GM12865 (cell line): ENCODE results near the gene TMEM178A.
"Not testable (repeated sequence)": the region's sequence is repeated elsewhere in the genome, so short reads cannot be mapped to it uniquely, and the experiment has no call there.

Source experiments
- DNase-seq: peaks from one replicate; pipeline ENCODE4 v3.0.0; 2010; ENCODE audit warnings: low read depth
- H3K4me3 ChIP-seq: 2 replicates; pipeline ENCODE4 v1.5.1; 2011; ENCODE audit warnings: mild to moderate bottlenecking, low read depth, low read length, control low read depth
- TF ChIP-seq, protein P1 (sequence below): IDR thresholded peaks from 2 replicates; pipeline ENCODE4 v1.5.1; 2011; ENCODE audit warnings: low read length, control low read depth, low read depth, inconsistent platforms; ENCODE audit not compliant: insufficient read depth; ENCODE audit errors: missing control alignments

TMEM178A gene

DNA sequence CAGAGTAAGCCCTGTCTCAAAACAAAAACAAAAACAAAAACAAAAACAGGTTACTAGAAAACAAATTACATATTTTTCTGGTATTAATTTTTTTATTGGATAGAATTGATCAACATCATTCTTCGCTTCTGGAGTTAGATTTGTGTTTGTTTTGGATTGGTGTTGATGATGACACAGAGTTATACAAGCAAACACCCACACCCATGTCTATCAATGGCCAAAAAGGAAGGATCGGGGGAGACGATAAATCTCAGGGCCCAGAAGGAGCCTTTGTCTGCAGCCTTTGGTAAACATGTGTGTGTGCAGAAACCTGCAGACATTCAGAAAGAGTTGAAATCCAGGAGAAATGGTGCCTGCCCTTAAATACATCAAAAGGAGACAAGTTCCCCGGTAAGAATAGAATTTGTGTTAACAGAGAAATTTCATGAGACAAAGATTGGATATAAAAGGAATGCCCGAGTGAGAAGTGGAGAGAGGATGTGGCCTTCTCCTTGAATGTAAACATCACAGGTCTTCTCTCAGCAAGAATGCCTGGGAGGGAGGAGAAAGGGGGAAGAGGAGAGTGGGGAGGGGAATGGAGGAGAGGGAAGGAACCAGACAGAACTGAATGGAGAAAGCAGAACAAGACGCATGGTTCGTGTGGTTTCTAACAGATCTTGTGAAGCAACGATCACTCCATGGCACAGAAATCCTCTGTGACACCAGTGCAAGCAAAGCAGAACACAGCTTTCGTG is 40.4 kb upstream of the TMEM178A start:
- TF ChIP-seq, protein P1, sequence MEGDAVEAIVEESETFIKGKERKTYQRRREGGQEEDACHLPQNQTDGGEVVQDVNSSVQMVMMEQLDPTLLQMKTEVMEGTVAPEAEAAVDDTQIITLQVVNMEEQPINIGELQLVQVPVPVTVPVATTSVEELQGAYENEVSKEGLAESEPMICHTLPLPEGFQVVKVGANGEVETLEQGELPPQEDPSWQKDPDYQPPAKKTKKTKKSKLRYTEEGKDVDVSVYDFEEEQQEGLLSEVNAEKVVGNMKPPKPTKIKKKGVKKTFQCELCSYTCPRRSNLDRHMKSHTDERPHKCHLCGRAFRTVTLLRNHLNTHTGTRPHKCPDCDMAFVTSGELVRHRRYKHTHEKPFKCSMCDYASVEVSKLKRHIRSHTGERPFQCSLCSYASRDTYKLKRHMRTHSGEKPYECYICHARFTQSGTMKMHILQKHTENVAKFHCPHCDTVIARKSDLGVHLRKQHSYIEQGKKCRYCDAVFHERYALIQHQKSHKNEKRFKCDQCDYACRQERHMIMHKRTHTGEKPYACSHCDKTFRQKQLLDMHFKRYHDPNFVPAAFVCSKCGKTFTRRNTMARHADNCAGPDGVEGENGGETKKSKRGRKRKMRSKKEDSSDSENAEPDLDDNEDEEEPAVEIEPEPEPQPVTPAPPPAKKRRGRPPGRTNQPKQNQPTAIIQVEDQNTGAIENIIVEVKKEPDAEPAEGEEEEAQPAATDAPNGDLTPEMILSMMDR: no peak
- no peak for DNase-seq
- H3K4me3 ChIP-seq: no peak overlapping the region

- TF ChIP-seq, protein P1: no peak
- no peak for DNase-seq
- no peak overlapping the region for H3K4me3 ChIP-seq
Measured at GRCh38 chr2:39625927-39626270, 39.8 kb upstream of the TMEM178A start.

- not testable (repeated sequence) for H3K4me3 ChIP-seq, DNase-seq
Measured at GRCh38 chr2:39628346-39628745, 37.4 kb upstream of the TMEM178A start.

GRCh38 chr2:39629646-39630045 is 36.1 kb upstream of the TMEM178A start:
- no peak for DNase-seq
- no peak overlapping the region for H3K4me3 ChIP-seq
- TF ChIP-seq, protein P1: no peak

GRCh38 chr2:39631256-39631655 is 34.5 kb upstream of the TMEM178A start:
- TF ChIP-seq, protein P1: no peak
- H3K4me3 ChIP-seq: no peak overlapping the region
- no peak for DNase-seq

DNA sequence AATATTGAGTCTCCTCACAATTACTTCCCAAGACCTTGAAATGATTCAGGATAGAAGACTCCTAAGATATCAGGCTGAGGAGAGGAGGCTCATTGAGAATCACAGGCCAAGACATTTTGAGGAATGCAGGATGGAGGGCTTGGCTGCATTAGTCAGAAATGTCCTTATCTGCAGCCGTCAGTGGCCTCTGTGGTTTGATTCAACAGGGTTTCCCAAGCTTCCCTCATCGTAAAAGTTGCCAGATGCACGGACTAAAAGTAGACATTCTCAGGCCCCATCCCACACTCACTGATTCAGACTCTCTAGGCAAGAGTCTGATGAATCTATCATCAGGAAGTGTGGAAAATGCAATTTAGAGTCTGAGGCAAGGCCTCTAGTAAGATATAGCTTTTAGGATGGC is 34.0 kb upstream of the TMEM178A start:
- TF ChIP-seq, protein P1: no peak
- no peak for DNase-seq
- H3K4me3 ChIP-seq: no peak overlapping the region

GRCh38 chr2:39632876-39633275 is 32.8 kb upstream of the TMEM178A start:
- TF ChIP-seq, protein P1: no peak
- no peak overlapping the region for H3K4me3 ChIP-seq
- no peak for DNase-seq

DNA sequence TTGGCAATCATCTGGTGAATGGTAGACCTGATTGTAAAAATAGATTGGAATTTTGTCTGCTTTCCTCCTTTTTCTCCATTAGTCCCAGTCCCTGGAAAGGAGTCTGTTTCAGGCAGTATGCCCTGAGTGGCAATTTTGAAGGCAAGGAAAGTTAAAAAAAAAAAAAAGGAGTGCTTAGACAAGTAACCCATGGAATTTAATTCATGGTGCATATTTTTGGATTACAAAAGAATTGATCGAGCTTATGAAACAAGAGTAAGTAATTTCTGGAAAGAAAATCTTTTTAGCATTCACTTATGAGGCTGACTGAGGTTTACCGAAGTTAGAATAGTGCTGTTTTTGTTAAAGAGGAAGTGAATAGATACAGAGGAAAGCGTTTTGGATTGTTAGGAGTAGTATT is 29.4 kb upstream of the TMEM178A start:
- TF ChIP-seq, protein P1: no peak
- H3K4me3 ChIP-seq: no peak overlapping the region
- no peak for DNase-seq
